Choroid plexus epithelial cell (primary cell): ENCODE measurements around the gene LRFN2.

ENCODE experiments used
- DNase-seq: peaks from one replicate; pipeline ENCODE4 v3.0.0-alpha.2; 2010; ENCODE audit warnings: low read depth
- H3K4me3 ChIP-seq: 2 replicates; pipeline ENCODE4 v1.5.1; 2011; ENCODE audit warnings: low read depth, mild to moderate bottlenecking, control low read depth, low read length, moderate library complexity
- CTCF ChIP-seq: conservative IDR thresholded peaks from 2 replicates; pipeline ENCODE4 v1.5.1; 2011; ENCODE audit warnings: low read depth, mild to moderate bottlenecking, control low read depth, inconsistent platforms, low read length, moderate library complexity

LRFN2 gene

GRCh38 chr6:40389254-40389653, 197.9 kb downstream of the LRFN2 start:
- TF ChIP-seq CTCF, result no peak

GRCh38 chr6:40387871-40388264, 199.3 kb downstream of the LRFN2 start:
- no peak overlapping the region for H3K4me3 ChIP-seq
- no peak for DNase-seq
- TF ChIP-seq CTCF, result no peak

More at GRCh38 chr6:40389254-40389653, 197.9 kb downstream of the LRFN2 start:
- no peak for DNase-seq
- no peak overlapping the region for H3K4me3 ChIP-seq

GRCh38 chr6:40387127-40387870, 199.9 kb downstream of the LRFN2 start:
- no peak for TF ChIP-seq CTCF

GRCh38 chr6:40386200-40386599, 201.0 kb downstream of the LRFN2 start:
- DNase-seq, result no peak
- TF ChIP-seq CTCF, result no peak
- H3K4me3 ChIP-seq, result no peak overlapping the region

More at GRCh38 chr6:40387127-40387870, 199.9 kb downstream of the LRFN2 start:
- no peak overlapping the region for H3K4me3 ChIP-seq
- no peak for DNase-seq

DNA sequence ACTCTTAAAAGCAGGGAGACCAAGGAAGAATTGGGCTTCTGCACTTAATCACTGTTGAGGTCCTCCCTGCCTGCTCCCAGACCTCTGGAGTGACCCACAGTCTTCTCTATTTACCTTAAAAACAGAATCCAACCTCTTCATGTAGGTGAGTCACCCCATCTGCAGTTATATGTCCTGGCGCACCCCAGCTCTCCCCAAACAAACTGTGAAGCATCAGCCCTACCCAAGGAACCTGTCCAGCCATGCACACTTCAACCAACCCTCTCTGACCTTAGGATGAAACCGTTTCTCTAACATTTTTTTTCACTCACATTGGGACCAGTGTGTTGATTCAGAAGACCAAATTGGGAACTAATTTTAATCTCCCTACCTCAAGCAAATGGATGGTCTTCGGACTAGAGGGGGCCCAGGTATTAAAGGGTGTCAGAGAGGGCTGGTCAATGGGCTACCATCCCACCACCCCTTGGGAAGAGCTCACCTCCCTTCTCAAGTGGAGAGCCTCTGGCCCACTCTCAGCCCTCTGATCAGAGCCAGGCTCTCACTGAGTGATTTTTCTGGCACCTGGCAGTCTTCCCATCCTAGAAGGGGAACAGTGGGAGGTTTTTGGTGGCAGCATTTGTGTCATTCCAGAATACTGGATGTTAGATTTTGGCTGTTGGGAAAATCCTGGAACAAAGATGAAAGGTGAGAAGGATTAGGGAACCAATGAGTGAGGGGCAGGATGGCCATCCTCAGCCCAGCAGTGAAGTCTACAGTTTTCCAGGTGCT, 203.6 kb downstream of the LRFN2 start:
- no peak for DNase-seq
- no peak overlapping the region for H3K4me3 ChIP-seq
- TF ChIP-seq CTCF, result no peak

DNA sequence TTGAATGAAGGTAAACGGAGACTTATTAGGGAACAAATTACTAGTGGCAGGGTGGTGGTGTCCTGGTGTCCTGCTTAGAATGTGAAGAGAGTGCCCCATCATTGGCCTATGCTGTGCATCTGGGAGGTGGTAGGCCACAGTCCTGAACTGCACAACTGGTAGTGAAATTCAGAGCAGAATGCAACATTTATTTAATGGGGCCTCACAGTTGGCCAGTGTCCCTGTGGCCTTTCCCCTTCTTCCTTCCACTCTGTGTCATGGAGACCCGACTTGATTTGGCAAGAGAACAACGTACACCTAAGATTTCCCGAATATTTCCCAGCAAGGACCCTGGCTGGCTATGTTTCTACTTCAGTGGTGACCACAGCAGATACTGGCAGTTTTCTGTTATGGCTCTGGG, 206.9 kb downstream of the LRFN2 start:
- TF ChIP-seq CTCF, result no peak
- no peak for DNase-seq
- H3K4me3 ChIP-seq, result no peak overlapping the region

DNA sequence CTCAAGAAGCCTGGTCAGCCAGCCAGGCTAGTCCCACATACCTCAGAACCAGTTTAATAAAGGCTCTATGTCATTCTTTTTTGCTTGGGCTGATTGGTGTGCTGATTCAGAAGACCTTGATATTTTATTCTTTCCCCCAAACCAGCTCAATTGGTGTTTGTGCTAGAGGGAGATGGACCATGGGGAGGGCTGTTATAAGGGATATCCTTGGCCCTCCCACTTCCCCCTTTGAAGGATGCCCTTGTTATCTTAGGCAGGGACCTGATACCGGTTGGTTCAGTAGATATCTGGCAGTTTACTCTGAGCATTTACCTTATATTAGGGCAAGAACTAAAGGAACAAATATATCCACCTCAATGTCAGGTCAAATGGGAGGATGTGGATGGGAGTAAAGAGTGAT, 207.4 kb downstream of the LRFN2 start:
- no peak overlapping the region for H3K4me3 ChIP-seq
- no peak for DNase-seq
- no peak for TF ChIP-seq CTCF
